HG03064 (cell line): ENCODE results near the gene NKTR.

Experiments used
- ATAC-seq: cut with Tn5 transposase; IDR thresholded peaks from one replicate; pipeline ENCODE4 v1.9.1; 2021; ENCODE audit warnings: low read depth; ENCODE audit not compliant: unreplicated experiment

The NKTR gene

GRCh38 chr3:42660131-42660715, 59.7 kb downstream of the NKTR start:
- ATAC-seq = no peak

GRCh38 chr3:42660898-42661297, 60.4 kb downstream of the NKTR start:
- no peak for ATAC-seq

- no peak for ATAC-seq
Observed at GRCh38 chr3:42661593-42662022, 61.1 kb downstream of the NKTR start.

GRCh38 chr3:42662037-42662812, 61.7 kb downstream of the NKTR start:
- no peak for ATAC-seq

- ATAC-seq = no peak
Observed at GRCh38 chr3:42662813-42663535, 62.5 kb downstream of the NKTR start.

- no peak for ATAC-seq
Observed at GRCh38 chr3:42663581-42664437, 63.3 kb downstream of the NKTR start.

- ATAC-seq = no peak
Observed at GRCh38 chr3:42664438-42664803, 63.9 kb downstream of the NKTR start.

GRCh38 chr3:42665050-42665878, 64.8 kb downstream of the NKTR start:
- ATAC-seq = no peak

- no peak for ATAC-seq
Observed at GRCh38 chr3:42666022-42666421, 65.5 kb downstream of the NKTR start.

GRCh38 chr3:42666577-42666998, 66.1 kb downstream of the NKTR start:
- no peak for ATAC-seq

GRCh38 chr3:42667096-42667522, 66.6 kb downstream of the NKTR start:
- ATAC-seq = no peak

- no peak for ATAC-seq
Observed at GRCh38 chr3:42667523-42668412, 67.3 kb downstream of the NKTR start.

- no peak for ATAC-seq
Observed at GRCh38 chr3:42668413-42668760, 67.9 kb downstream of the NKTR start.

- ATAC-seq = no peak
Observed at GRCh38 chr3:42668793-42669217, 68.3 kb downstream of the NKTR start.

- no peak for ATAC-seq
Observed at GRCh38 chr3:42670051-42670576, 69.6 kb downstream of the NKTR start.

- ATAC-seq = no peak
Observed at GRCh38 chr3:42670670-42671069, 70.2 kb downstream of the NKTR start.

- no peak for ATAC-seq
Observed at GRCh38 chr3:42672515-42672914, 72.0 kb downstream of the NKTR start.

GRCh38 chr3:42673082-42673481, 72.6 kb downstream of the NKTR start:
- no peak for ATAC-seq

- no peak for ATAC-seq
Observed at GRCh38 chr3:42674146-42674545, 73.7 kb downstream of the NKTR start.
